NCI-H82 (cell line): Measurements from ENCODE around the gene UPB1.
A peak's percentile ranks its signal among the peaks of the same experiment; 100 is the strongest.

Experiments
- DNase-seq: peaks from one replicate; lab custom pipeline; 2025; lab: John Stamatoyannopoulos, UW

Gene UPB1

DNA sequence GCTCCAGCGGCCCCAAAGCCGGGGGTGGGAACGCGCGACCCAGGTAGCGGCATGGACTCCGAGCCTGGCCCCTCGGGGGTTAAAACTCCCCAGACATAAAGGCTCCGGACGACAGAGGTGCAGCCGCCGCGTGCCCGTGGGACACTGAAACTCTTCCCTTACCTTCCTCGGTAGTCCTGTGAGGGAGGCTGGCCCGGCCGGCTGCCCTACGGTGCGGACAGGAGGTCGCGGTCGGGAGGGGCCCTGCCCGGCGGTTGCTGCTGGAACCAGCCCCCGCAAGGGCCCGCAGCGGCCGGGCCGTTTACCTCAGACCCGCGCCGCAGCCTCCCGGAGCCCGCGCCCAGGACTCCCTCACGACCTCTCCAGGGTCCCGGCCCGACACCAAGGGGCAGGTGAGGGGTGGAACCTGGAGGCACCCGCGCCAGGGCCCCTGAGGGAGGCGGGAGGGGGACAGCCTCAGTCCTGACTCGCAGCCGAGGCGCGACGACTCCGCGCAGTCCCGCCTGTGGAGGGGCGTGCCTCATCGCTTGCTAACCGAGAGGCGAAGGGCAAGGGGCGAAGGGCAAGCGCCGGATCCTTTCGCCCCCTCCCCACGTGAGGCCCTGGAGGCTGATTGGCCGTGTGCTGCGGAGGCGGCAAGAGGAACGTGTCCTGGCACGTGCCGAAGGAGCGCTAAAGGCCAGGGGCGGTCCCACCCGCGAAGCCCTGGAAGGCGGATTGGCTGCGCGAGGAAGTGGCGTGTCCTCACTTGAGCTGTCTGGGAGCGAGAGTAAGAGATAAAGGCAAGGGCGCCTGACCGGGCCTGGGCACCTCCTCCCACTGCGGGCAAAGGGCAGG lies at the start of gene UPB1:
Gene UPB1 (plus strand): TSS at position 805 of the 837 bp plus-strand sequence. CDS start 72 bp downstream, outside the sequence.
- no peak for DNase-seq

DNA sequence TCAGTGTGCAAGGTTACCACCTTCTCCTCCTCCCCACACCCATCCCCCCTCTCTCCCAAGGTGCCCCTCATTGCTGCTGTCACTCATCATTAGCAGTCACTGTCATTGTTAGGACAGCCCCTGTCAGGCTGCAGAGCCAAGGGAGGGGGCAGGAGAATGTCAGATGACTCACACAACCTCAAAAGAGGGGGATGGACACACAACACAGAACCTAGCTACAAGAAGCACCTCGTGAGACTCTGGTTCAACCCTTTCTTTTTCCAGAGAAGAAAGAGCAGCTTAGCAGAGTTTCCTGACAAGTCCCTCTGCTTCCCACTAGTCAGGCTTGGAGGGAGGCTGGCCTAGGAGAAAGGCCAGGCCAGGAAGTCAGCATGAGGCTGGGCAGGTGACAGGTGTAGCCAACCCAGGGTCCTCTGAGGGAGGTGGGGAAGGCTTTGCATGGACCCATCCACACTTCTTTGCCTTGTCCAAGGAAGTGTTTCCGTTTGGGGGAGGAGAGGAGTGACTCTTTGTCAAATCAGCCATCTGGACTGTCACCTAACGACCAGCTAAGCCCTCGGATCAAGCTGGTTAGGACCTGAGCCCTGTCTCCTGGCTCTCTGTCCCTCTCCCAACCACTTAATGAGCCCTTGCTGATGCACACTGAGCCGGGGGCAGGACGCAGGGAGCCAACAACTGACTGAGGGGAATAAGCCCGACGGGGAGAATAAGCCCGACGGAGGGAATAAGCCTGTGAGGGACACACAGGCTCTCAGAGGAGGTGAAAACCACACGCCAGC lies 49.5 kb upstream of the UPB1 start:
- peak; percentile 98 for DNase-seq

DNA sequence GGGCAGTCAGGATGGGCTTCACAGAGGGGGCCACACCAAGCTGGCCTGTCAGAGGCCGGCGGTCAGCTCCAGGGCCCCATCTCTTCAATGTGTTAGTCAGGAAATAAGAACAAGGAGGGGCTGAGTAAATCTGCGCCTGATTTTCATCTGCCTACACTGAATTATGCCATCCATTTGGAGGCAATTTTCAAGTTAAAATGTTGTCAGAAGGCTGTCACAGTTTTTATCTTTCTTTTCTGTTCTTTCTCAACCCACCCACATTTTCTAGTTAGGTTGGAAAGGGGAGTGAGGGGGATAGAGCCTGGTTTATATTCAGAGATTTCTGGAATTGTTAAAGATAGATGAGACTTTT lies 48.9 kb upstream of the UPB1 start:
- no peak for DNase-seq

DNA sequence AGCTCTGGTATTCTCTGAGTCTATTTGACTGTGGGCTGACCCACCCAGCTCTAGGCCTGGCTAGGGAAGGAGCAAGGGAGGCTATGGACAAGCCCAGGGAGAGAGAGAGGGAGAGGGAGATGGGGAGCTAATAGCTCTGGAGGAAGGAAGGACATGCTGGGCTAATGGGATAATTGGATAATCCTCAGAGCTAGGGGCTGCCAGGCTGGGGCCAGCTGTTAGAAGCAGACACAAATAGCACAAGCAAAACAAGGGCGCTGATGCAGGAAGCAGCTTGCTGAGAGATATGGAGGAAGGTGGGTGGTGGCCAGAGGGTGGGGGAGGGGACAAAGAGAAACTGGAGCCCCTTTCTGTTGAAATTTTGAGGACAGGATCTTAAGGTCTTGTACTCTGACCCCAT lies 44.5 kb upstream of the UPB1 start:
- DNase-seq, result peak; percentile 98

DNA sequence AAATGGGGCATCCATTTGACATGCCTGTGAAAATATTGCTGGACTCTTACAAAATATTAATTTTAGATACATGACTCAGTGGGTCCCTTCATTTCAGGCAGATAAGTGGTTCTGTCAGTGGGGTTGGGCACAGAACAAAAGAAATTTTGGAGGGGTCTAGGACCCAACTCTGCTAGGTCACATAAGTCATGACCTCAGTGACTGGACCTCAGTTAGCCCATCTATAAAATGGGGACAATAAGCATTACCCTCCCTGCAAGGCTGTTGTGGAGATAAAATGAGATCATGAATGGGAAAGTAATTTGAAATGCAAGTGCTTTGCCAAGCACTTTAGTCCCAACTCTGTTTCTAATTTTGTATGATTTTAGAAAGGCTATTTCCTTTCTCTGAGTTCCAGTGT lies 44.0 kb upstream of the UPB1 start:
- DNase-seq, result no peak

DNA sequence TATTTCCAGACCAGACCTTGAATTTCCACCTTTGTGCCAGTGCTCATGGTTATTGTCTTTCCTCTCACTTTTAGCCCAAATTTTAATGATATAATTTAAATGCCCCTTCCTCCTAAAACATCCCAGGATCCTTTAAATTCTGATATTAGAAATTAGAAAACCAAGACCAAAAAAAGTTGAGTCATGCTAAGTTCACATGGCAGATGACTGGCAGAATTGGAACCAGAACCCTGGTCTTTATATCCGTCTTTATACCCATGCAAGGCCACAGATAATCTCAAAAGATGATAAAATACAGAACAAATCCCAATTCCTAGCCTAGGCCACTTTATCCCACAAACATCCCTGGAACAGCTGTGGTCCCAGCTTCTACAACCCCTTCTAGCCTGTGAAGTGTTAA lies 41.3 kb upstream of the UPB1 start:
- no peak for DNase-seq

DNA sequence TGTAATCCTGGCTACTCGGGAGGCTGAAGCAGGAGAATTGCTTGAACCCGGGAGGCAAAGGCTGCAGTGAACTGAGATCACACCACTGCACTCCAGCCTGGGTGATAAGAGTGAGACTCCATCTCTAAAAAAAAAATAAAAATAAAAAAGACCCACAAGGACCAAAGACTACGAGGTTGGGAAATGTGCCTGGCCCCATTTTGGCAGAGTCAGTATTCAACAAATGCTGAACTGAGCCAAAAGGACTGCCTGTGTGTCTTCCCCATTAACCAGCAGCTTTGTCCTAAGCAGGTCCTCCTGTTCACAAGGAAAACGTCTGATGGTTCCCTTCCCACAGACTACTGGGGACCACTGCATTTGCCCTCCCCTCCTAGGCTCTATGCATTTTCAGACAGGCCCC lies 40.1 kb upstream of the UPB1 start:
- DNase-seq, result no peak

DNA sequence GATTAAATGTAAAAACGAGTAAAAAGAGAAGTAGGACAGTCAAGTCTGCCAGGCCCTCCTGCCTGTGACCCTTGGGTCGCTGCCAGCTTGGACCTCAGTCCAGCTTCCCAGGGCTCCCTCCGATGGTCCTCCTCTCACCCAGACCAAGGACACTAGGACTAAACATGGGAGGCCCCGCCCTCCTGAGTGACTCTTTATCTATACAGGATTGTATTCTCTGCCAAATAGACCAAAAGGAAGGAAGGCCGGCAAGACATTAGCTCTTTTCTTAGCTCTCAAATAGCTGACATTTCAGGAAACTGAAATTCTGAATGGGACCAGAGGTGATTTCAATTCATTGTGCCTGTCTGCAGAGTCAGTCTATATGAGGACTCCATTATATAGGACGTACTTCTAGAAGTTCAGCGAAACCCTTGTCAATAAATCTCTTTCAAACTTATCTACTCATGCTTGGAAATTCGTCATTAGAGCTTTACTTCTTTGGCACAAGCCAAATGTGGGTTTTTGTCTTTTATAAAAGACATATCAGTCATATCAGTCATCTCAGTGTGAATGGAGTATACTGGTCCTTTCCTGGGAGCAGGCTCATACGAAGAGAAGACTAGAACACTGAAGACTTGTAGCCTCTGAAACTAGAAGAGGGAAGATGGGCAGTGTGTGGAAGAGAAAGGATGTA lies 39.2 kb upstream of the UPB1 start:
- DNase-seq, result no peak

DNA sequence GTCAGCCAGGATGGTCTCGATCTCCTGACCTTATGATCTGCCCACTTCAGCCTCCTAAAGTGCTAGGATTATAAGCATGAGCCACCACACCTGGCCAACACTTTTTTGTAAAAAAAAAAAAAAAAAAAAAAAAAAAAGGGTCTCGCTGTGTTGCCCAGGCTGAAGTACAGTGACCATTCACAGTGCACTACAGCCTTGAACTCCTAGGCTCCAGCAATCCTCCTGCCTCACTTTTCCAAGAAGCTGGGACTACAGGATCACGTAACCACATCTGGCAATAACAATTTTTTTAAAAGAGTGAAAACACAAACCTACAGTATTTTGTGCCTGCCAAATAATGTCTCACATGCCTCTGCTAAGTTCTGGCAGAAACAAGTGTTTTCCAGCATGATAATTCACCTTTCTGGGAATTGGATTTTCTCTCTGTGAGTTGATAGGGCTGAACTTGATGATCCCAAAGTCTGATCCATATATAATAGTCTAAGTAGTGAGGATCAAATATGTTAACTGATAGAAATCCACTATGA lies 37.2 kb upstream of the UPB1 start:
- no peak for DNase-seq

DNA sequence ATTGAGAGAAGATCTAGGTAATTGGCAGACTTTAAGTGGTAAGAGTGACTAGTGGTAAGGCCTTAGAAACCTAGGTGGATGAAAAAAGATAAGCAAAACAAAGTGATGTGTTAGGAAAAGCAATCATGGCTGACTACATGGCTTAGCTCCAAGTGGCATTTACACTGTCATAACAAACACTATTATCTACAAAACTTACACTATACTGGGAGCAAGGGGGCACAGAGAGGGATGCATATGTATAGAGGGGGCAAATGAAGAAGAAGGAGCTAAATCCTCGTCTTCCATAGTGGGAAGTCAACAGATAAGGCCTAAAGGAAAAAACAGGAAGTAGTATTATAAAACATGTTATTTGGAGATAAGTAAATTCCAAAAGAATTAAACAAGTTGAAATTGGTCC lies 35.2 kb upstream of the UPB1 start:
- DNase-seq, result no peak

DNA sequence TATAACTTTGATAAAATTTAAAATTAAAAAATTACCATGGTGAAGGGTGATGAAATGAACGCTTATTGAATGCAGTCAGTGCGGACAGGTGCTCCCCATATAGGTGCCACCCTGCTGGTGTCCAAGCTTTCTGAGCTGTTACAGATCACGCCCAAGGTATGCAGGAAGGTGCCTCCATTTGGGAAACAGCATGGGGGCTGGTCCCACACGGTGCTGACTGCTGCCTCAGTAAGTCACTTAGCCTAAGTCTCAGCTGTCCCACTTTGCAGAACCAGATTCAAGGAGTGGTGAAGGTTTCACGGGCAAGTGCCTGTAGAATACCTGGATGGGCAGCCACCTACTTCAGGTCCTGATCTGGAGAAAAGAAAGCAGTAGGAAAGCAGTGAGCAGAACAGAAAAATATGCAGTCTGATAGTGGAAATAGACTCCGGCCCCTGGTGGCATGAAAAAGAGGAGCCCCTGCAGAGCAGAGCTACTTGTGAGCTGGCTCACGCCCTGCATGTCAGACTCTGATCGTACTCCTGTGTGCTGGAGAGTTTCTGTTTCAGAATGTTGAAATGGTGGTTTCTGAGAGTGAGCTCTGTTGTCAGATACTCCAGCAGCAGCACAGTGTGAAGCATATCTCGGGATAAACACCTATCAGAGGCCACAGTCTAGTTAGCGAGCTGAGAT lies 34.6 kb upstream of the UPB1 start:
- no peak for DNase-seq

DNA sequence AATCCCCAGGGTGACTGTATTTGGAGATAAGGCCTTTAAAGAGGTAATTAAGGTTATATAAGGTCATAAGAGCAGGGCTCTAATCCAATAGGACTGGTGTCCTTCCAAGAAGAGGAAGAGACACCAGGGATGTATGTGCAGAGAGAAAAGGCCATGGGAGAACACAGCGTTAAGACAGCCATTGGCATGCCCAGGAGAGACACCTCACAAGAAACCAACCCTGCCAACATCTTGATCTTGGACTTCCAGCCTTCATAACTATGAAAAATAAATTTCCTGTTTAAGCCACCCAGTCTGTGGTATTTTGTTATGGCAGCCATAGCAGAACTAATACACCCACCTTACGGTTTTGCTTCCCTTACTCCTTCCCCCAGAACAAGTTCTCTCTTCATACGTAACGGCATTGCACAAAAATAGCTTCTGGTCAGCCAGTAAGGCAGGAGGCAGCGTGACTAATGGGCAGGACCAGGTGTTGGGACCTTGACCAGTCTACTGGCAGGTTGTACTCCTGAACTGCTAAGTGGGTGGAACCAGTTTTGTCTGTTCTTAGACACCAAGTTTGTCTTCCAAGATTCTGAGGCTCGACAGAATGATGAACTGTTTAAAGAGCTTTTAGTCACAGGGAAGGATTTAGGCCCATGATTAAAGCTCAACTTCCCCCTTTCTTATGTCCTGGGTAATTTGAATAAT lies 31.9 kb upstream of the UPB1 start:
- peak; percentile 12 for DNase-seq

DNA sequence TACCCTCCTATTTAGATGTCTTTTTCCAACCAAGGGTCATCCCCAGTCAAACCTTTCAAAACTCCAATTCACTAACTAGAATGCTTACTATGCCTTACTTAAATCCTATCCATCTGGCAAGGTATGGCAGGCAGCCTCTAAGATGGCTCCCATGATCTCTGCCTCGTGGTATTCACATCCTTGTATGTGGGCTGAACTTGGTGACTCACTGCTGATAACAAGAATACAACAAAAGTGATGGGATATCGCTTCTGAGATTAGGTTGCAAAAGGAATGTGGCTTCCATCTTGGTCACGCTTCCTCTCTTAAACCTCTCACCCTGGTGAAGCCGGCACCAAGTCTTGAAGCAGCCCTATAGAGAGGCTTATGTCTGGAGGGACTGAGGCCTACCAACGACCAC lies 29.6 kb upstream of the UPB1 start:
- DNase-seq, result no peak

DNA sequence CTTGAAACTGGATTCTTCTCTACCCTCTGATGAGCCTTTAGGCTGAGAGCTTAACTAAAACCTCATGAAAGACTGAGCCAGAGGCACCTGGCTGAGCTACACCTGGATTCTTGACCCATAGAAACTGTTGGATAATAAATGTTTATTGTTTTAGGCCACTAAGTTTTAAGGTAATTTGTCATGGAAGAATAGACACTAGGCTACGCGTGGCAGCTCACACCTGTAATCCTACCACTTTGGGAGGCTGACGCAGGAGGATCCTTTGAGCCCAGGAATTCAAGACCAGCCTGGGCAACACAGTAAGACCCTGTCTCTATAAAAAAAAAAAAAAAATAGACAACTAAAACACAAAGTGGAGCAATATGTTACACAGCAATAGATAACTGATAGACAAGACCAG lies 29.2 kb upstream of the UPB1 start:
- DNase-seq, result no peak

DNA sequence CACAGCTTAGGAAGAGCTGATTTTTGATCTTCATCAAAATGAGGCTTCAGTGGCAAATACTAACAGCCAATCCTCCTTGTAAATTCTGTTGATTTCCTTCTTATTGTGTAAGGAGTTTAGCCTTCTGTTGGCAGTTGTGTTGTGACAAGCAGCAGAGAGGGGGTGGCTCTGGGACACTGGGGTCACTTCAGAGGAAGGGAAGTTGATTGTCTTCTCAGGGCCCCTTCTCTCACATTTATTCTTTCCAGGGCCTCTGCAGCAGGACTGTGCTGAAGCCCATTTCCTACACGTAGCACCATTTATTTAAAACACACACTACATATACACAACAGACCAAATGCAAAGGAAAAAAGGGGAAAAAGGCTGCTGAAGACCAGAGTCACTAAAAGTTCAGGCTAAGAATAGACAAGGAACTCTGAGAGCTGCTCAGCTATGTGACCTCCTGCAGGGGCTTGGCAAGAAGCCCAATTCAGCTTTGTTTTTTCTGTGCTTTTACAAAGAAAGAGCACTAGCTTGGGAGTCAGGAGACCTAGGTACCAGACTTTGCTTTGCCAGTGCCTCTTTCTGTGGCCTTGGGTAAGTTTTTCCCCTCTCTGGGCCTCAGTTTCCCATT lies 28.3 kb upstream of the UPB1 start:
- DNase-seq, result no peak

DNA sequence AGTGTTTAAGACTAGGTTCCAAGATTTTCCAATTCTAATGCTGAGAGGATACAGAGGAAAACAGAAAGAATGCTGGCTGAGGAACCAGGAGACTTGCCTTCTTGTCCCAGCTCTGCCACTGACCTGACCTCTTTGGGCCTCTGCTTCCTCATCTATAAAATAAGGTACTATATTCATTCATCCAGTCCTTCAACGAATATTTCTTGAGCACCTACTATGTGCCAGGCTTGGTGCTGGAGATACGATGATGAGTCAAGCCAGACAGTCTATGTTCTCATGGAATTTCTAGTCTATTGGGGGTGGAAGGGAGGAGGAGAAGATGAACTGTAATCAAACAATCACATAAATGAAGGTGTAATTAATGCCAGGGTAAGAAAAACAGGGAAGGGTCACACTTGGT lies 27.8 kb upstream of the UPB1 start:
- DNase-seq, result no peak

DNA sequence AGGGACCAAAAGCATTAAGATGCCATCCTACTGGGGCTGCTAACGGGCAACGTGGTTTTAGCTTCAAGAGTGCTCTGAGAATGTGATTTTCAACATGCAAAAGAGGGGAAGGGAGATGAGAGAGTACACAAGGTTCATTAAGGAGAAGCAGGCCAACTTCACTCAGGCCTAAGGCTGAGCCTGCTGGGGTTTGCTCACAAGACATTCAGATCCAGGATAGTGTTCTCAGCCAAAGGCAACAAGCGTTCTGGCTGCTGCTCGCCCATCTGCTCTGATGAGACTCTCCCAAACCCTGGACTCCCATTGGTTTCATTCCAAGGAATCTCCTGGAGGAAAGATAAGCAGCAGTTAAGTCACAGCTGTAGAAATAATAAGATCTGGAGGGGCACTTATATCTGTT lies 23.6 kb upstream of the UPB1 start:
- peak; percentile 83 for DNase-seq

DNA sequence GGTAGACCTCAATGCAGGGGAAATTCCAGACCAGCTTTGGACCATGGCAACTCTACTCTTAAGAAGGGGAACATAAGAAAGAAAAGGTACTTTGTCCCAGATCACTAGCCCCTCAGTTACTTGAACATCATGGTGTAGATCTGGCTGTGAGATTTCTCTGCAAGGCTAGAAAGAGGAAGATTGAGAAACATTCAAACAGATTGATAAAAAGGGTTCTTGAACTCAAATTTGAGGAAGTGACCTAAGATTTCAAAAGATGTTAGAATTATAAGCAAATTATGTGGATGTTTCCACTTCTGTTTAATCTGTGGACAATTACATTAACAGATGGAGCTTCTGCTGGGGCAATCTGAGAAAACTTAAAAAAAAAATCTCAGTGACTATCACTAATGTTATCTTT lies 21.8 kb upstream of the UPB1 start:
- no peak for DNase-seq

DNA sequence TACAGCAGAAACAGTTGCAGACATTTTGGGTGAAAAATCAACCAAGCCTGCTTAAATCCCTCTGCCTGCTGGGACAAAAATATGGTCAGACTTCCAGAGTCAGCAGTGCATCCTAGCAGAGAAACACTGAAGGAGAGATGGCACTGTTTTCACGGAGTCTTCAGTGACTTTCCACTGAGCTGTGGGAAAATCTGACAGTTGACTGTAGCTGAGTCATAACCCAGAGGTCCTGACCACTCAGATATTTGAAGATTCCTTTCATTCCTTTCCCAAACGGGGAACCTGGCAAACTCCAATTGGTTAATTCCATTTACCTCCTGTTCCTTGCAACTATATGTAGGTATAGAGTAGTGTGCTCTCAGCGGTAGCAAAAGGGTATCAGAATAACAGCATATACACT lies 20.9 kb upstream of the UPB1 start:
- no peak for DNase-seq

DNA sequence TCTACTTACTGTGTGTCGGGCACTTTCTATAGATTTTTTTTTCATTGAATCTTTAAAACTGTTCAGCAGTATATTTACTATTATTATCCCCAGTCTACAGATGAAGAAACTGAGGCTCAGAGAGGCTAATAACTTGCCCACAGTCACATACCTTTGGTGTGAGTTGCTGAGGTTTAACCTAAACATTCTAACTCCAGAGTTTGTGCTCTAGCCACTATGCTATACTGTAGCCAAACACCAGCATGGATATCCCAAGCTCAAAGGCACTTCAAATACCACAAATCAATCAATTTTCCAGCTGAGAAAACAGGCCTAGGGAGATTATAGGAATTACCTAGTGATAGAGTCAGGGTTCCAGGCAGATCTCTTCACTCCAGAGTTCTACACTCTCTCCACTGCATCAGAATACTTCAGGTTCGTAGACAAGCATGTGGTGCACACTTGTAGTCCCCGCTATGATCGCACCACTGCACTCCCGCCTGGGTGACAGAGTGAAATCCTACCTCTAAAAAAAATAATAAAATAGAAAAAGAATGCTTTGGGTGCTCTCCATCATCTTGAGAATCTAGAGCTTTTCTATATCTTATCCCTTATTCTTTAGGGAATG lies 20.4 kb upstream of the UPB1 start:
- no peak for DNase-seq

DNA sequence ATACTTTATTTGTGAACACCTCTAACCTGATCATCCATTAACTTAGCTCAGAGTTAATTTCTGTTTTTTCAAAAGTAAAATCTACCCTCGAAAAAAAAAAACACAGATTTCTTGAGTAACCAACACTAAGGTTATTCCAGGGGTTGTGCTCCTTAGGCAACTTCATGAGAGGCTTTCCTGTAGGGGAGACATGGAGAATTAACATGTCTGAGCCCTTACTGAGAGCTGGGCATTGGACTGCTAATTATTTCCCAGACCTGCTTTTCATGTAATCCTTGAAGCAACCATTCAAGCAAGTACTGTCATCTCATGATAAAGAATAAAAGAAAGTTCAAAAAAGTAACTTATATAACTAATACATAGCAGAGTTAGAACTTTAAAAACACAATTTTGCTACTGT lies 13.5 kb upstream of the UPB1 start:
- peak; percentile 51 for DNase-seq
